SK-N-SH treated with all-trans-retinoic acid at 6 μM for 48 hours (cell line): ENCODE measurements around the gene BZW2.

Experiments
- ATAC-seq: fragments of 200-7000 bp; cut with Tn5 transposase; 3 replicates; pipeline ENCODE4 v1.9.1; 2020; ENCODE audit warnings: mild to moderate bottlenecking, moderate library complexity
- ARNTL ChIP-seq: fragments of 450-650 bp; formaldehyde crosslinking; IDR thresholded peaks from 2 replicates; pipeline ENCODE4 v1.5.0; 2020; ENCODE audit warnings: low read depth, mild to moderate bottlenecking, moderate library complexity, borderline replicate concordance
- CREB5 ChIP-seq: fragments of 250-450 bp; sonication (Bioruptor Pico); IDR thresholded peaks from 2 replicates; pipeline ENCODE4 v1.5.1; 2020; ENCODE audit warnings: low read depth, mild to moderate bottlenecking, moderate library complexity
- CSDC2 ChIP-seq: fragments of 250-450 bp; sonication (Bioruptor Pico); IDR thresholded peaks from 2 replicates; pipeline ENCODE4 v1.5.0; 2020; ENCODE audit warnings: mild to moderate bottlenecking, moderate library complexity
- OSR1 ChIP-seq: fragments of 250-450 bp; sonication (Bioruptor Pico); IDR thresholded peaks from 2 replicates; pipeline ENCODE4 v1.8.0; 2022; ENCODE audit warnings: moderate library complexity, mild to moderate bottlenecking, inconsistent platforms
- PATZ1 ChIP-seq: fragments of 250-450 bp; sonication (Bioruptor Pico); IDR thresholded peaks from 2 replicates; pipeline ENCODE4 v1.8.0; 2020; ENCODE audit warnings: mild to moderate bottlenecking, moderate library complexity, borderline replicate concordance
- POU6F1 ChIP-seq: fragments of 250-450 bp; sonication (Bioruptor Pico); IDR thresholded peaks from 2 replicates; pipeline ENCODE4 v1.8.0; 2021; ENCODE audit warnings: low read depth, mild to moderate bottlenecking, moderate library complexity, borderline replicate concordance
- PPARA ChIP-seq: fragments of 250-450 bp; sonication (Bioruptor Pico); IDR thresholded peaks from 2 replicates; pipeline ENCODE4 v1.5.0; 2020; ENCODE audit warnings: mild to moderate bottlenecking, borderline replicate concordance
- RARB ChIP-seq: fragments of 250-450 bp; sonication (Bioruptor Pico); IDR thresholded peaks from 2 replicates; pipeline ENCODE4 v1.8.0; 2021; ENCODE audit warnings: mild to moderate bottlenecking, moderate library complexity
- TCF4 ChIP-seq: fragments of 250-450 bp; sonication (Bioruptor Pico); IDR thresholded peaks from 2 replicates; pipeline ENCODE4 v1.8.0; 2021; ENCODE audit warnings: mild to moderate bottlenecking, moderate library complexity, borderline replicate concordance
- TSHZ2 ChIP-seq: fragments of 250-450 bp; sonication (Bioruptor Pico); IDR thresholded peaks from 2 replicates; pipeline ENCODE4 v1.5.0; 2020; ENCODE audit warnings: mild to moderate bottlenecking, moderate library complexity
- ZC3H10 ChIP-seq: fragments of 250-450 bp; sonication (Bioruptor Pico); IDR thresholded peaks from 2 replicates; pipeline ENCODE4 v1.5.1; 2021; ENCODE audit warnings: mild to moderate bottlenecking, moderate library complexity
- ZNF565 ChIP-seq: fragments of 450-650 bp; formaldehyde crosslinking; conservative IDR thresholded peaks from 2 replicates; pipeline ENCODE4 v1.5.0; 2020; ENCODE audit warnings: low read depth, mild to moderate bottlenecking, moderate library complexity
- ZNF8 ChIP-seq: fragments of 450-650 bp; formaldehyde crosslinking; IDR thresholded peaks from 2 replicates; pipeline ENCODE4 v1.5.0; 2020; ENCODE audit warnings: mild to moderate bottlenecking, moderate library complexity

BZW2 gene

GRCh38 chr7:16644636-16645592, 1.1 kb upstream of the BZW2 start:
- peak; percentile 54 for ATAC-seq
- TF ChIP-seq ARNTL (CRISPR knock-in tag) (no peak), PATZ1 (CRISPR knock-in tag) (no peak), TCF4 (CRISPR knock-in tag) (no peak), RARB (CRISPR knock-in tag) (no peak), ZNF565 (CRISPR knock-in tag) (no peak), PPARA (CRISPR knock-in tag) (no peak), ZNF8 (CRISPR knock-in tag) (no peak), CSDC2 (CRISPR knock-in tag) (no peak), POU6F1 (CRISPR knock-in tag) (no peak), ZC3H10 (no peak), CREB5 (no peak)

- no peak for TF ChIP-seq CREB5
- no peak for TF ChIP-seq TSHZ2 (CRISPR knock-in tag)
- ATAC-seq = peak; percentile 14
Measured at GRCh38 chr7:16646472-16647072, 591 bp downstream of the BZW2 start.

- ATAC-seq = no peak
- TF ChIP-seq ZNF8 (CRISPR knock-in tag) = no peak
- no peak for TF ChIP-seq TCF4 (CRISPR knock-in tag)
- TF ChIP-seq PPARA (CRISPR knock-in tag) = no peak
- no peak for TF ChIP-seq ZC3H10
- no peak for TF ChIP-seq PATZ1 (CRISPR knock-in tag)
- no peak for TF ChIP-seq OSR1 (CRISPR knock-in tag)
Measured at GRCh38 chr7:16647435-16647960, 1.5 kb downstream of the BZW2 start.
